Ovary (tissue), 3 donors: ENCODE measurements around the gene CA10.

Source experiments
- EP300 ChIP-seq: sonication (generic); formaldehyde crosslinking; IDR thresholded peaks from one replicate; pipeline ENCODE4 v1.6.1; 2017; ENCODE audit warnings: antibody characterized with exemption
- POLR2A ChIP-seq: fragments of 450-650 bp; IDR thresholded peaks from one replicate; pipeline ENCODE4 v1.6.1; 2017; ENCODE audit warnings: antibody characterized with exemption, mild to moderate bottlenecking, moderate library complexity
- TF ChIP-seq, protein P1 (sequence below), 3 donors: fragments of 450-650 bp in 2 of 3; fragments of 200-600 bp in 1 of 3; IDR thresholded peaks; one replicate each; pipeline versions ENCODE4 v1.5.1 to v1.8.0; 2016 to 2022; ENCODE audit warnings: antibody characterized with exemption in 3 of 3, mild to moderate bottlenecking in 1 of 3
- donor health status: DM: no; HTN: no; CAD: no.

DNA sequence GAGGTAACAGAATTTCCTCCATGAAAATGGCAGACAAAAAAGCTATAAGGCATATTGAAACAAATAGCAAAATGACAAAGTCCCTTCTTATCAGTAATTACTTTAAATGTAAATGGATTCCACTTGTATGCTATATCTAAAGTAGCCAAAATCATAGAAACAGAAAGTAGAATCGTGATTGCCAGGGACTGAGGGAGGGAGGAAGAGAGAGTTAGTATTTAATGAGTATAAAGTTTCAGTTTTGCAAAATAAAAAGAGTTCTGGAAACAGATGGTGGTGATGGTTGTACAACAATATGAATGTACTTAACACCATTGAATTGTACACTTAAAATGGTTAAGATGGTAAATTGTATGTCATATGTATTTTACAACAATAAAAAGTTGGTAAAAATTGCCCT is 407.4 kb downstream of the CA10 start:
- TF ChIP-seq, protein P1, sequence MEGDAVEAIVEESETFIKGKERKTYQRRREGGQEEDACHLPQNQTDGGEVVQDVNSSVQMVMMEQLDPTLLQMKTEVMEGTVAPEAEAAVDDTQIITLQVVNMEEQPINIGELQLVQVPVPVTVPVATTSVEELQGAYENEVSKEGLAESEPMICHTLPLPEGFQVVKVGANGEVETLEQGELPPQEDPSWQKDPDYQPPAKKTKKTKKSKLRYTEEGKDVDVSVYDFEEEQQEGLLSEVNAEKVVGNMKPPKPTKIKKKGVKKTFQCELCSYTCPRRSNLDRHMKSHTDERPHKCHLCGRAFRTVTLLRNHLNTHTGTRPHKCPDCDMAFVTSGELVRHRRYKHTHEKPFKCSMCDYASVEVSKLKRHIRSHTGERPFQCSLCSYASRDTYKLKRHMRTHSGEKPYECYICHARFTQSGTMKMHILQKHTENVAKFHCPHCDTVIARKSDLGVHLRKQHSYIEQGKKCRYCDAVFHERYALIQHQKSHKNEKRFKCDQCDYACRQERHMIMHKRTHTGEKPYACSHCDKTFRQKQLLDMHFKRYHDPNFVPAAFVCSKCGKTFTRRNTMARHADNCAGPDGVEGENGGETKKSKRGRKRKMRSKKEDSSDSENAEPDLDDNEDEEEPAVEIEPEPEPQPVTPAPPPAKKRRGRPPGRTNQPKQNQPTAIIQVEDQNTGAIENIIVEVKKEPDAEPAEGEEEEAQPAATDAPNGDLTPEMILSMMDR (IDR thresholded peaks at IDR 0.05) = no peak
- TF ChIP-seq EP300 (no peak), POLR2A (no peak)
